GM12865 (cell line): ENCODE measurements around the gene MGAT5.

Experiments used
- DNase-seq: peaks from one replicate; pipeline ENCODE4 v3.0.0; 2010; ENCODE audit warnings: low read depth
- H3K4me3 ChIP-seq: 2 replicates; pipeline ENCODE4 v1.5.1; 2011; ENCODE audit warnings: mild to moderate bottlenecking, low read depth, low read length, control low read depth
- TF ChIP-seq, protein P1 (sequence below): IDR thresholded peaks from 2 replicates; pipeline ENCODE4 v1.5.1; 2011; ENCODE audit warnings: low read length, control low read depth, low read depth, inconsistent platforms; ENCODE audit not compliant: insufficient read depth; ENCODE audit errors: missing control alignments

The MGAT5 gene

DNA sequence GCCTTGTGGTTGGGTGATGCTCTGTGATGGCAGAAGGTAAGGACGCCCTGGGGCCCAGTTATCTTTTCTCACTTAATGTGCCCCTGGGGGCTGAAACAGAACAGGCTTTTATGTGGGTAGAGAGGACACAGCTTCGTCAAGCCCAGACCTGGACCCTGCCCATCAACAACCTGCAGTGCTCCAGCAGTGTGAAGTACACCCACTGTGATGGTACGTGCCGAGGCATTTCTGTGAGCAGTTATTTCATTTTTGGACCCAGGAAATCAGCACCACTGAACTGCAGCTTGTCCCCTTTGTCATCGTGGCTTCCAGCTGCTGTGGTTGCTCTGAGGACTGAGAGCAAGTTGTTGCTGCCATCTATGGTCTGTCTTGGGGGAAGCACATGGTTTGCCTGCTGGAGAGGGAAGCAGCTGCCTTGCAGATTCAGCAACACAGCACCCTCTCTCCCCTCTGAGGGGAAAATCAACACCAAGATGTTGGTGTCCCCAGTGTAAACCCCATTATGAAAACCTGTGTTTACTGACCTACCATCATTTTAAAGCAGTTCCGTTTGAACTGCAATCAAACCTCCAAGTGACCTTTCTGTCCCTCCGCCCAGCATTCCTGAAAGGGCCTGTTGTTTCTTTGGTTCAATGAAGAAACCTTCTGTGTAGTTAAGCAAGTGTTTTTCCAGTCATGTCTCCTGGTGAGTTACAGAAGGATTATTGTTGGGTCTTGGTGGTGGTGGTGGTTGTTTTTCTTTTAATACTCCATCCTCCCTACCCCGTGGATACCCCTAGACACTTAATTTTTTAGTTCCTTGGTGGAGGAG is 158.2 kb downstream of the MGAT5 start:
- H3K4me3 ChIP-seq = no peak overlapping the region
- peak; percentile 93 for DNase-seq
- TF ChIP-seq, protein P1, sequence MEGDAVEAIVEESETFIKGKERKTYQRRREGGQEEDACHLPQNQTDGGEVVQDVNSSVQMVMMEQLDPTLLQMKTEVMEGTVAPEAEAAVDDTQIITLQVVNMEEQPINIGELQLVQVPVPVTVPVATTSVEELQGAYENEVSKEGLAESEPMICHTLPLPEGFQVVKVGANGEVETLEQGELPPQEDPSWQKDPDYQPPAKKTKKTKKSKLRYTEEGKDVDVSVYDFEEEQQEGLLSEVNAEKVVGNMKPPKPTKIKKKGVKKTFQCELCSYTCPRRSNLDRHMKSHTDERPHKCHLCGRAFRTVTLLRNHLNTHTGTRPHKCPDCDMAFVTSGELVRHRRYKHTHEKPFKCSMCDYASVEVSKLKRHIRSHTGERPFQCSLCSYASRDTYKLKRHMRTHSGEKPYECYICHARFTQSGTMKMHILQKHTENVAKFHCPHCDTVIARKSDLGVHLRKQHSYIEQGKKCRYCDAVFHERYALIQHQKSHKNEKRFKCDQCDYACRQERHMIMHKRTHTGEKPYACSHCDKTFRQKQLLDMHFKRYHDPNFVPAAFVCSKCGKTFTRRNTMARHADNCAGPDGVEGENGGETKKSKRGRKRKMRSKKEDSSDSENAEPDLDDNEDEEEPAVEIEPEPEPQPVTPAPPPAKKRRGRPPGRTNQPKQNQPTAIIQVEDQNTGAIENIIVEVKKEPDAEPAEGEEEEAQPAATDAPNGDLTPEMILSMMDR = peak; percentile 81

- H3K4me3 ChIP-seq = no peak overlapping the region
- DNase-seq = no peak
- TF ChIP-seq, protein P1 = no peak
These were observed 158.7 kb downstream of the MGAT5 start for GRCh38 chr2:134412639-134412999.

- TF ChIP-seq, protein P1 = no peak
- H3K4me3 ChIP-seq = no peak overlapping the region
- no peak for DNase-seq
These were observed 159.6 kb downstream of the MGAT5 start for GRCh38 chr2:134413430-134413829.

- DNase-seq = no peak
- H3K4me3 ChIP-seq = no peak overlapping the region
- TF ChIP-seq, protein P1 = no peak
These were observed 160.0 kb downstream of the MGAT5 start for GRCh38 chr2:134413912-134414311.

- TF ChIP-seq, protein P1 = no peak
- no peak for DNase-seq
- H3K4me3 ChIP-seq = no peak overlapping the region
These were observed 162.1 kb downstream of the MGAT5 start for GRCh38 chr2:134416018-134416417.

DNA sequence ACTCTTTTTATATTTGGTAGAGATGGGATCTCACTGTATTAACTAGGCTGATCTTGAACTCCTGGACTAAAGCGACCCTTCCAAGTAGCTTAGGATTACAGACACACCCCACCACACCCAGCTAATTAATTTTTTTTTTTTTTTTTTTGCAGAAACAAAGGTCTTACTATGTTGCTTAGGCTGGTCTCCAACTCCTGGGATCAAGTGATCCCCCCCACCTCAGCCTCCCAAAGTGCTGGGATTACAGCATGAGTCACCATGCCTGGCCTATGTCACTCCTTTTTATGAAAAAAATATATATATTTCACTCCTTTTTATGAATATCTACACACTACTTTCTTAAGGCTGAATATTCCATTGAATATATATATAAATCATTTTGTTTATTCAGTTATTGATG is 162.8 kb downstream of the MGAT5 start:
- no peak for DNase-seq
- no peak overlapping the region for H3K4me3 ChIP-seq
- TF ChIP-seq, protein P1 = no peak
